ENCODE measurements around the gene FGL2.
"Not testable (repeated sequence)": the region's sequence is repeated elsewhere in the genome, so short reads cannot be mapped to it uniquely, and the experiment has no call there.

Gene FGL2

DNA sequence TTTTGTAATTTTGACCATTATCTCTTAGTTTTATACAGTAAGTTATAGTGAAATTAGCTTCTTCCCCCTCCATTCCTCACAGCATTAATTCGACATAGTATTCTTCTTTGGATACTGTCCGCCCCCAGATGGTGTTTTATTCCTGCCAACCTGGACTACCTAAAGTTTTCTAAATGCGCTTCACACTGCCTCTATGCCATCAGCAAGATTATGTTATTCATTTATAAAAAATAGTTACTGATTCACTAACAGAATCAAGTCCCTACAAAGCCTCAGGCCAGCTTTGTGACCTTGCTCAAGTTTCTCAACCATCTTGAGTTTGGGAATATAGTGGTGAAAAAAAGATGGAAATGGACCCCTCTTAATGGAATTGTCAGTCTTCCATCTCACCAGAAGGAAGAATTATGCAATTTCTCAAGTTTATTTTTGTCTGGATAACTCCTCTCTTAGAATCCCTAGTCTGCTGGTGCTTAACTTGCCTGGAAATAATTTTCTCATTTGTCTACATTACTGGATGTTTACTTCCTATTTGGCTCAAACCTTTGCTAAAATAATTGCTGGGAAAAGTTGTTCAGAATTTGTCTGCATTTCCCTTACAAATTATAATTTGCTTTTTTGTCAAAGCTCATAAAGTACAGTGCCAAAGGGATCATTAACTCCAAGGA is 16.7 kb upstream of the FGL2 start:
- DNase-seq, result no peak

DNA sequence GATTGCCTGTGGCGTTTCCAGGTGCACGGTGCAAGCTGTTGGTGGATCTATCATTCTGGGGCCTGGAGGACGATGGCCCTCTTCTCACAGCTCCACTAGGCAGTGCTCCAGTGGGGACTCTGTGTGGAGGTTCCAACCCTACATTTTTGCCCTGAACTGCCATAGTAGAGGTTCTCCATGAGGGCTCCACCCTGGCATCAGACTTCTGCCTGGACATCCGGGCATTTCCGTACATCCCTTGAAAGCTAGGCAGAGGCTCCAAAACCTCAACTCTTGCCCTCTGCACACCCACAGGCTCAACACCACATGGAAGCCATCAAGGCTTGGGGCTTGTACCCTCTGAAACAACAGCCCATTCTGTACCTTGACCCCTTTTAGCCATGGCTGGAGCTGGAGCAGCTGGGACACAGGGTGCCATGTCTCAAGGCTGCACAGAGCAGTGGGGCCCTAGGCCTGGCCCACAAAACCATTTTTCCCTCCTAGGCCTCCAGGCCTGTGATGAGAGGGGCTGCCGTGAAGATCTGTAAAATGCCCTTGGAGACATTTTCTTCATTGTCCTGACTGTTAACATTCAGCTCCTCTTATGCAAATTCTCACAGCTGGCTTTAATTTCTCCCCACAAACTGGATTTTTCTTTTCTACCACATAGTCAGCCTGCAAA is 10.0 kb upstream of the FGL2 start:
- DNase-seq, result no peak

DNA sequence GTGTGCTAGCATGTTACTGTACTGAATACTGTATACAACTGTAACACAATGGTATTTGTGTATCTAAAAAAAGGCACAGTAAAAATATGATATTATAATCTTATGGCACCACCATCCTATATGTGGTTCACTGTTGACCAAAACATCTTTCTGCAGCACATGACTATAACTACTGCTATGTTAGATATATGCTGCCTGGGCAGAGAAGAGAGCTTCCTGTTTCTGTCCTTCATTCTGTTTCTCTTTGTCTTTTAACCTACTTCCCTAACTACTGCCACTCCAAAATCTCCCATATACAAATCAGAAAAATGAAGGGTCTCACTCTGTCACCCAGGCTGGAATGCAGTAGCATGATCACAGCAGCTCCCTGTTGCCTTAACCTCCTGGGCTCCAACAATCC is 8.8 kb upstream of the FGL2 start:
- DNase-seq, result no peak

DNA sequence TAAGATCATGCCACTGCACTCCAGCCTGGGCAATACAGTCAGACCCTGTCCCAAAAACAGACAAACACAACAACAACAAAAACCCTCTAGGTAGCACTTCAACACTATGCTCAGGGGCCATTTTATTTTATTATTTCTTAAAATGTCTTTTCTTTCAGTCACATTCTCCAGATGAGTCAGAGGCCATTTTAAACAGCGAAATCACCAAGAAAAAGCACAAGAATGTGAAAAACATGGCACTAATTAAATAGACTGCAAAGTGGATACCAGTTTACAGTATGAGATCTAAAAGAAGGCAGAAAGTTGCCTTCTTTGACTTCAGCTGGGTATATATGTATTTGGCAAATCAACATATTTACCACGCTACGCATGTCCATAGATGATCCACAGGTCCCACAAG is 6.1 kb upstream of the FGL2 start:
- no peak for DNase-seq

DNA sequence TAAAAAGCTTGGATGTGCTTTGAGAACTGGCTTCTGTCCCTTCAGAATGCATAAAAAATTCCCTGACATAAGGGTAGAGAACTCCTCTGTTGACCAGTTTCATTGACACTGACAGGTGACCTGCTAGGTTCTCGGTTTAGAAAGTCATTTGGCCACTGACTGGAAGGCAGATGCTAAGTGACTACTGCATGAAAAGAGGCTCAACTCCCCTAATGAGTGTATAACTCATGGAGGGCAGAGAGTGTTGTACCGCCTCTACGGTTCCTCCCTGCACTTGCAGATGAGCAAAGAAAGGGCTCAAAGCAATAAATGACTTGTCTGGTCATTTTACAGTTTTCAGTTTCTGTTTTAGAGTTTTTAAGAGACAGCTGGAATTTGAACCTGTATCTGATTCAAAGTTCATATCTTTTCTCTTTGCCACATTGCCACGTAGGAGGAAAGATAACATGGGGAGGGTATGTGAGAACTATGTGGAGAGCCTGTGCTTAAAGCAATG is 2.9 kb upstream of the FGL2 start:
- DNase-seq, result no peak

DNA sequence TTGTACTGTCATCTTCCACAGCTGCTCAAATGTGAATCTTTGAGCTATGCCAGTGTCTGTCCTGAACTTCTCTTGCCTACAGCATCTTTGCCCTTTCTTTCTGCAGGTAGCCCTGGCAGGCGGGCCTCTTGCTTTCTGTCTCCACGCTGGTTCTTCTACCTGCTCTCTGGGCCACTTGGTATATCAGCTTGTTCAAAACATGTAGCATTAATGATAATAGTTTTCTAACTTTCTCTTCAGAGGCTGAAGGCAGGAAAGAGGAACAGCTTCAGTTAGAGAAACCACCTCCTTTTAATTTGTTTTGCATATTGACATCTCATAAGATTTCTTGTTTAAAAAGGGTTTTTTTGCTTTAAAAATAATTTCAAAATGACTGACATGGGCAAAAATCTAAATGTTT is 923 bp upstream of the FGL2 start:
- no peak for DNase-seq

DNA sequence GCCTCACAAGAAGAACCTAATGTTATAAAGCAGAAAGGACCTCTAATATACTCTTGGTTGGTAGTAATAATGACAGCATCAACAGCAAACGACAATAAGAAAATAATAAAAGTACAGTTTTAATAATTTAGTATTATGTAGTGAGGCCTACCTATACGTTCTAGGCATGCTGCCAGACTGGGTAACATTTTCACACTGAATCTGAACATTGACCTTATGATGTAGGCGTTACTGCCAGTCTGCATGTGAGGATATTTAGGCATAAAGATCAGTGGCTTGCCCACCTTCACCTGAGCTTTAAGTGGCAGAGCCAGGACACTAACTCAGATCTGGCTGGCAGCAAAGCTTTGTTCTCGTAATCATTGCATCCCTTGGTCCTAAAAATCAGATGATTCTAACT is 2.5 kb downstream of the FGL2 start:
- no peak for DNase-seq

DNA sequence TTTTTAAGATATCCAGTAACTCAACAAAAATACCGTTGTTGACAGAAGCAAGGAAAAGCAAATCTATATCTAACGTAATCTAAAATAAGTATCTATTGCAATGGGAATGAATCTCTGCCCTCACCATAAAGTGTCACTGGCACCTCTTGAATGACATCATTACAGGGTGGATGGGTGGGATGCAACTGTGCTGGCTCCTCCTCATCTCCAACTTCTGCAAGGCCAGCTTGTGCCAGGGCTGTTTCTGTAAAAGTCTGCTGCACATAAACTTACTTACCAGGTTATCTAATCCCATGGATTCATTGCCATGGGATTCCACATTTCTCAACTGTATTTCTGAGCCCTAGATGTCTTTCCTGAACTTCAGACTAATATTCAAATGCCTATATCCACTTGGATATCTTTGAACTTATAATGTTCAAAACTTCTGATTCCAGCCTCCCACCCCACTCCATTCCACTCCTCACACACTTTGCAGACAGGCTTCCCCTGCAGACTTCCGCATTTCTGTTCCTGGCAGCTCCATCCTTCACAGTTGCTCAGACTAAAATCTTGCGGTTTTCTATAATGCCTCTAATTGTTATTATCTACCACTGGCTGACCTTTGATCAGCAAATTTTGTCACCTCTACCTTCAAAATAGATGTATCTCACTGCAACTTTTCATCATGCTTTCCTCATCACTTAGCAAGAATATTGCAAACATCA is 10.7 kb downstream of the FGL2 start:
- DNase-seq, result no peak

DNA sequence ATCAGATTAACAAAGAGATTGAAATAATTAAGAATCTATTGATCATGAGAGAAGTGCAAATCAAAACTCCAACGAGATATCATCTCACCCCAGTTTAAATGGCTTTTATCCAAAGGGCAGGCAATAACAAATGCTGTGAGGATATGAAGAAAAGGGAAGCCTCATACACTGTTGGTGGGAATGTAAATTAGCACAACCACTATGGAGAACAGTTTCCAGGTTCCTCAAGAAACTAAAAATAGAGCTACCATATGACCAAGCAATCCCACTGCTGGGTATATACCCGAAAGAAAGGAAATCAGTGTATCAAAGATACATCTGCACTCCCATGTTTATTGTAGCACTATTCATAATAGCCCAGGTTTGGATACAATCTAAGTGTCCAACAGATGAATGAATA is 13.8 kb downstream of the FGL2 start:
- no peak for DNase-seq

DNA sequence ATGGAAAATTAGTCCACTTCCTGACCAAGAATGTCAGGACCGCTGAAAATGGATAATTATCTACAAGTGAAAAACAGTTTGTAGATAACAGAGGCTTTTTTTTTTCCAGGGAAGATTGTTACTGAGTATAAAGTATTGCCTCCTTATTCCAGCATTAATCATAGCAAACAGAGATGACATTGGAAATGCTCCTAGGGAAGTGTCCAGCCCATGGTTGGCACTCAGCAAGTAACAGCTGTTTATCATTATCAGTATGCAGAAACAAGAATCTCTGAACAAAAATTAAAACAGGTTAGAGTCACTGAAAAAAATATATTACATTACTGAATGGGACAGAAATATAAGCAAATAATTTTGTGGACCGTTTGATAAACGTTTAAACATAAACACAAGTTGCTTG is 14.6 kb downstream of the FGL2 start:
- DNase-seq, result no peak

DNA sequence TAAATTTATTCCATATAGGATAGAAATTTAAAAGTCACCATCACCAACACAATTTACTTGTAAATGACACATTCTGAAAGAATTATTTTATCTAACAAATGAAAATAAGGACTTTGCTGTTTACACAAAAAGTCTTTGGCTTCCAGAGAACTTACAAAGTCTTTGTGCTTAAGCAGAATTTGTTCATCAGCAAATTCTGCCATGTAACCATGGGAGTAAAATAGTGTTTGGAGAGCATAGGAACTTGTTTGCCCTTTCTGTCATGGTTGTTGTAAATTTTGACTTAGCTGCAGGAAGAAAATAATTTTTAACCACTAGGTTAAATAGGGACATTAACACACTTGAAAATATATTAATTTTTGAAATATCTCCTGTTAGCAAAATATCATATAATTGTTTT is 15.2 kb downstream of the FGL2 start:
- no peak for DNase-seq

DNA sequence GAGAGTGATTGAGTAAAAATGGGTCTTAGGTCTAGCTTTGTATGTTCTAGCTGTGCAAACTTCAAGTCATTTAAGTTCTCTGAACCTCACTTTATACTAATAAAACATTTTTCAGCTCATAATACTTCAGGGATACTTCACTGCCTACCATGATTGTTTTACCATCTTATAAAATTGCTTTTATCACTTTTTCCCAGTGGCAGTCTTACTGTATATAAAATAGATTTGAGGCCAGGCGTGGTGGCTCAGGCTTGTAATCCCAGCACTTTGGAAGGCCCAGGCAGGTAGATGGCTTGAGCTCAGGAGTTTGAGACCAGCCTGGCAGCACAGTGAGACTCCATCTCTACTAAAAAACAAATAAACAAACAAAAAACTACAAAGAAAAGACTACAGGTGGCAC is 17.4 kb downstream of the FGL2 start:
- no peak for DNase-seq

DNA sequence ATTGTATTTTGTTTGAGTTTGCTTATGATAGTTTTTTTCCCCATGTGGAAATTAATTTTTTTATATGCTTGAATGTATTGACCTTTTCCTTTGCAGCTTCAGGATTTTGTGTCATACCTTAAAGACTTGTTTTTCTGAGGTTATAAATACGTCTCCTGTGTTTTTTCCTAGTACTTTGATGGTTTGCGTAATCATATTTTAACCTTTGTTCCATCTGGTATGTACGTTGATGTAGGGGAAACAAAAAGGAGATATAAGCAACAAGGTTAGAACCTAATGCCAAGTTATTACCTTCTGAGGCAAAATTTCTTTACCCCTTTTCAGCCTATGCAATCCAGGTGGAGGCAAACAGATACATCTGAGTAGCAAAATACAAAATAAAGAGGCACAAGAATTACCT is 17.9 kb downstream of the FGL2 start:
- DNase-seq, result no peak

DNA sequence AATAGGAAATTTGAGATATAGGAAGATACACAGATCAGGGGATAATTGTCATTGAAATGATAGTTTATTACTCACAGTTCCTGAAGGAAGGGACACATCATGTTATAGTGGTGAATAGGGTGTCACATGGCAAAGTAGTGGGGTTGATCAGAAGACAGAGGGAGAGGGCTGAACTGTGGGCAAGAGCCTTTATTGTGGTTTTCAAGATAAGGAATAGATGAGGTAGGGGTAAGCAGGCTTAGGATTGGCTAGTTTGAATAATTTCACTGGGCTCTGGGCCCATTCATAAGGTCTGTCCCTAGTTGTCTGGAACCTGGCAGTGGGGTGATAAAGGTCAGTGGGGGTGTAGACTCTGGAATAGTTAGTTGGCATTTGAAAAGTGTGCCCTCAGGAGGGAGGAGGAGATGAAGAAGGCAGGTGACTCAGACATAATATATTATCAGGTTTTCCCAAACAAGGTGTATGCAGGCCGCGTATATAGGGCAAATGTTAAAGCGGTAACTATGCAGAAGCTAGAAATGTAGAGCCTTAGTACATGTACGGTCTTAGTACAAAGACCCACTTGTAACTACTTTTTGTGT is 18.5 kb downstream of the FGL2 start:
- DNase-seq, result no peak

DNA sequence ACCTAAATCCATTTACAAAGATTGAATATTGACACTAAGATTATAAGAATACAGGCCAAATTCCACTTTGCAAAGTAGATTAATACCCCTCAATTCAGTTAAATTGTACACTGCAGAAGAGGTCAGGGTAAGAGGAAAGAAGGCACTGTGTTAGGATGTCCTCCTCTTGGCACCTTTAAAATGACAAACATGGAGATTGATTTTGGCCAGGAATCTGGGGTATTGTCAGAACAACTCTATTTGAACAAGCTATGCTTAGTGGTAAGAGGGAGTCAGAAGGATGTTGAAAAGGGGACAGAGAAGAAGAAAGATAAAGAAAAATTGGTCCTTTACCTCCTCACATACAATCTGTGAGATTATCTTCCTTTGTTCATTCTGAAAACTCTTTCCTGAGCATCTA is 21.6 kb downstream of the FGL2 start:
- not testable (repeated sequence) for DNase-seq

DNA sequence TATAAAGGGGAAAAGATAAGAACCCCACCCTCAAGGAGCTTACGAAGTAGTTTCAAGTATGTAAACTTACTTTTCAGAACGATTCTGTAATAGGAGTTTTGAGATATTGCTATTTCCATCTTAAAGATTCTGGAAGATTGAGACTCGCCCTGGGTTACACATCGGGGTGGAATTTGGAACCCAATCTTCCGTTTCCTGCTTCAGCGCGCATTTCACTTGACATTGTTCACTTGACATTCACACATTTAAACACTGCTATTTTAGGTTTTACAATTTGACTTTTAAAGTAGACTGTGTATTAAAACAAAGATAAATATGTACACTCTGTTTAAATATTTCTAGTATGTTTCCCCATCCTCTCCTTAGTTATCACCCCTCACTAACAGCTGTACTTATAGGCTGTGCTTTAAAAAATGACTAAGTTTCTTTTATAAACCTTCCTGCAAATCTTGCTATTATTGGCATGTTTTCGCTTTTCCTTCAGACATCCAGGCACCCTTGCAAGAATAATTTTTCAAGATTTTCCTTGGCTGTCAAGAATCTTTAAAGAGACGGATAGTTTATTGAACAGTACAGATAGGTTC is 22.2 kb downstream of the FGL2 start:
- not testable (repeated sequence) for DNase-seq

DNA sequence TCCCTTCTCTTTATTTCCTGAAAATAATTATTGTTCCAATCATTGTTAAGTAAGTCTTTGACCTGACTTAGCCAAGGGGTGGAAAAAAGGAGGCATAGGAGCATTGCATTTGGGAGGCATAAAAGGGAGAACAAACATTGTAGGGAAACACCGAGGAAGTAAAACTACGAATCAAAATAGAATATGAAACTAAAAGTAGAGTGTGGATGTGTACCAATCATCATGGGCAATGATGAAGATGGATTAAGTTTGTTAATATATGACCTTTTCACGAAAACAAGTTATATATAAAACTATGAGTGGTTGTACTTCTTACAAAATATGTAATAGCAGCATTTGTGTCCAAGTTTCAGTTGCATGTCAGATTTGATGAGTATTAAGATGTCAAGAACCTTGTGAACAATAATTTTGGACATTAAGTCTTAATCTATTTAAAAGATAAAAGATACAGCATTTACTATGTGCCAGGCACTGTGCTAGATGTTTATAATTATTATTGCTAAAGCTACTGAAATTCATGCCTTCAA is 24.3 kb downstream of the FGL2 start:
- not testable (repeated sequence) for DNase-seq

DNA sequence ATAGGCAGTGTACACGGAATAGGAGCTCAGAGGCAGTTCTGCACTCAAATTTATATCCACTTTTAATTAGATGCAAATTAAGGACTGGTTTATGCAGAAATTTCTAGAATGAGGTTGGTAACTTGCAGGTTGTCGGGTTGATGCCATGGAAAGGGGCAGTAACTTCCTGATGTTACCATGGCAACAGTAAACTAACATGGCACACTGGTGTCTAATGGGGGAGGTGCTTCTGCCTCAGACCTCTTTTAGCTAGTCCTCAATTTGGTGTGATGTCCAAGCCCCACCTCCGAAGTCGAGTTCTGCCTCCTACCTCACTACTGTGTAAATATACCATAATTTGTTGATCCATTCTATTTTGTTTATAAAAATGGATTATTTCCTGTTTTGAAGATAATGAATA is 25.2 kb downstream of the FGL2 start:
- DNase-seq, result not testable (repeated sequence)

DNA sequence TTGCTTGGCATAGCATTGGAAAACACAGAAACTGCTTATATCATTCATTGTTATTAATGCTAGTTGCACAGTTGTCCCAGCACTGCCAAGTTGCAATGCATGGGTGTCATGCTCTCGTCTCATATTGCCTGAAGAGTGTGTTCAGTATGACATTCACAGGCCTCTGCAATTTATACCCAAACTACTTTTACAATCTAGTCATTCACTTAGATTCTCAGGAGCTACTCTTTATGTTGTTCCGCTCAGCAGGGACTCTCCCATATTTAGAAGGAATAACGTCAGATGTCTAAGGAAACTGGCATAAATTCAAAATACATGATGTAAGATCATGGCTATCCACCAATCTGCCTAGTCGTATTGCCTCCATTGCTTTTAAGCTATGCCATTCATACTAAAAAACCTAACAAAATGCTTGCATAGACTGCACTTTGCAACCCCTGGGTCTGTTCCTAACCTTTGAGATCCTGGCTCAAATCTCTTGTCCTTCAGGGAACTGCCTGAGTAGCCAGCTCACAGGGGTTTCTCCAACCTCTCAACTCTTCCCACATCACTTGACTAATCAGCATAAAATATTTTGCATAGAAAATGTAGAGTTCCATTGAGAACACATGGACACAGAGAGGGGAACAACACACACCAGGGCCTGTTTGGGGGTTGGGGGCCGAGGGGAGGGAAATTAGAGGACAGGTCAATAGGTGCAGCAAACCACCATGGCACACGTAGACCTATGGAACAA is 27.0 kb downstream of the FGL2 start:
- DNase-seq, result not testable (repeated sequence)

DNA sequence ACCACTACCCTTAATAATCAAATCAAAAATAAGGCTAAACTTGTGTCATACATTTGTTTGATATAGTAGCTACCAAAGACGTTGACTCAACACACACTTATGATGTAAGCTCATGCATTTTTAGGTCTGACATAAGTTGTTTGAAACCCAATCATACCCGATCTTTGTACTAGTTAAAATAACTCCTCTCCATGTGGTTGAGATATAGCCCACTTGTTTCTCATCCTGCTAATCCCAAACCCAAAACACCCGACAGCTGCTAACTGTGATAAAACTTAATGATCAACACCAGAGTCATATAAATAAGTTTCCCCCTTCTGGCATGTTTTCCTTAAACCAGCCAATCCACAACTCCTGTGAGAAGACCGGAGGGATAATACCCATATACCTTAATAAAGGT is 28.5 kb downstream of the FGL2 start:
- DNase-seq, result not testable (repeated sequence)

DNA sequence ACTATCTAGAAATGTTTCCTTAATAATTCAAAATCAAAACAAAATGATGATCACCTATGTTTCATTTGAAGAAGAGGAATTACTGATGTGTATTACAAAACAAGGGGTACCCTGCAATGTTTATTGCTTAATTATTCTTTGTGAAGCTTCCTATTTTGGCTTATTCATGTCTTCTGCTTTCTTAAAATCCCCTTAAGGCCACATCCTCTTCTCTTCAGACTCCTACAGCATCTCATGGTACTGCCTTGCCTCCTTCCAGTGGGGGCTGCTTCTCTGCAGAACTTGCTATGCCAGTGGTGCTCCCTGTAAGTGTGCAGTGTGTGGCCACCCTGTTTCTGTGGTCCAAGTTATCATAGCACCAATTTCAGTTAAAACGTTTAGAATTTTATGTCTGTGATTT is 42.2 kb downstream of the FGL2 start:
- no peak for DNase-seq

DNA sequence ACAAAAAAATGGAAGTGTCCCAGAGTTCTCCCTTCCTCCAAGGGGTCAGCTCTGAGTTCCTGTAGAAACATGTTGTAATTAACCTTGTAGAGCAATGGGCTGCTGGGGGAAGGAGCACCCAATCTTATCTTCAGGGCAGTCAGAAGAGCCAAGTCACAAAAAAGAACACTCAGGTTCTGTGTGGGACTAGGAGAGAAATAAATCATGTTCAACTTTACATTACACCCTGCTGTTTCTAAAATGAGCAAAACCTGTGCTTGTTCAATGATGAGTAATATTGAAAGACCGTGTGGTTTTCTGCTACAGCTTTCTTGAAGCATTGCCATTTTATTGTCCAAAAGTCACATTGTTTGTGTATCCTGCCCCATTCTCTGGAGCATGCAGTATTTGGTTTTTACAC is 42.6 kb downstream of the FGL2 start:
- DNase-seq, result not testable (repeated sequence)

All from central memory CD4-positive, alpha-beta T cell (primary cell).